NB4 (cell line): ENCODE data around the gene TMTC3.

ENCODE experiments used
- CTCF ChIP-seq: IDR thresholded peaks from one replicate; pipeline ENCODE4 v1.5.1; 2012; ENCODE audit warnings: low read depth, low read length
- POLR2A ChIP-seq: IDR thresholded peaks from 2 replicates; pipeline ENCODE4 v1.6.1; 2011; ENCODE audit warnings: mild to moderate bottlenecking; ENCODE audit not compliant: insufficient read length; ENCODE audit errors: extremely low read depth

- TF ChIP-seq CTCF = no peak
- no peak for TF ChIP-seq POLR2A
Observed at GRCh38 chr12:88127855-88128254, 14.3 kb upstream of the TMTC3 start.
